ENCODE data around the gene UBALD1.
A peak's percentile ranks its signal among the peaks of the same experiment; 100 is the strongest.
"Not testable (repeated sequence)": the region's sequence is repeated elsewhere in the genome, so short reads cannot be mapped to it uniquely, and the experiment has no call there.

Gene UBALD1

DNA sequence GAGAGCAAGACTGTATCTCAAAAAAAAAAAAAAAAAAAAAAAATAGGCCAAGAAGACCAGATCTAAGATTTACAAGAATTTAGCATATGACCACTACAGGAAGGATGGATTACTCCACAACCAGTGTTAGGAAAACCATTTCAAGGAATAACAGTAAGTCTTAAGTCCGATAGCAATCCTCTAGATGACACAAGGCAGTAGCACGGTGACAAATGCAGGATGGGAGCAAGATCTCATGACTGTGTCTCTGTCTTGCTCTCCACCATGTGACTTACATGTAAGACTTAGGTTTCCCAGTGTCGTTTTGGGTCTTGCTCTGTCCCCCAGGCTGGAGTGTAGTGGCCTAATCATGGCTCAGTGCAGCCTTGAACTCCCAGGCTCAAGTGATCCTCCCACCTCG lies 30.8 kb downstream of the UBALD1 start:
- Histone ChIP-seq H3K27me3 (ENCODE audit: insufficient read depth, low read depth, severe bottlenecking) (no peaks in the 10 kb centered on the region), H3K27ac (no peak overlapping the region), H3K36me3 (no peaks in the 10 kb centered on the region), H3K4me3 (ENCODE audit: low read depth, low read length) (no peak overlapping the region), H3K9me3 (ENCODE audit: severe bottlenecking) (no peaks in the 10 kb centered on the region)
- no peak for DNase-seq
- no peak for TF ChIP-seq CTCF (IDR thresholded peaks at IDR 0.05; ENCODE audit: low read depth, low read length)

GRCh38 chr16:4580250-4580649 lies 34.4 kb downstream of the UBALD1 start:
- Histone ChIP-seq H3K4me3 (ENCODE audit: low read depth, low read length) (no peak overlapping the region), H3K9me3 (ENCODE audit: severe bottlenecking) (no peaks in the 10 kb centered on the region), H3K36me3 (no peaks in the 10 kb centered on the region), H3K27ac (no peak overlapping the region), H3K27me3 (ENCODE audit: insufficient read depth, low read depth, severe bottlenecking) (no peaks in the 10 kb centered on the region)
- DNase-seq, result no peak
- no peak for TF ChIP-seq CTCF (IDR thresholded peaks at IDR 0.05; ENCODE audit: low read depth, low read length)

- TF ChIP-seq CTCF (IDR thresholded peaks at IDR 0.05; ENCODE audit: low read depth, low read length), result no peak
- Histone ChIP-seq H3K27ac (no peak overlapping the region), H3K36me3 (no peaks in the 10 kb centered on the region), H3K4me3 (ENCODE audit: low read depth, low read length) (no peak overlapping the region), H3K9me3 (ENCODE audit: severe bottlenecking) (no peaks in the 10 kb centered on the region), H3K27me3 (ENCODE audit: insufficient read depth, low read depth, severe bottlenecking) (no peaks in the 10 kb centered on the region)
- no peak for DNase-seq
These were observed 35.6 kb downstream of the UBALD1 start for GRCh38 chr16:4578961-4579530.

GRCh38 chr16:4576008-4576407 lies 38.7 kb downstream of the UBALD1 start:
- no peak overlapping the region for H3K4me3 ChIP-seq (ENCODE audit: low read depth, low read length)
- H3K27ac ChIP-seq, result no peak overlapping the region
- H3K36me3 ChIP-seq, result no peaks in the 10 kb centered on the region
- no peak for TF ChIP-seq CTCF (IDR thresholded peaks at IDR 0.05; ENCODE audit: low read depth, low read length)
- H3K9me3 ChIP-seq (ENCODE audit: severe bottlenecking), result no peaks in the 10 kb centered on the region
- DNase-seq, result no peak
- no peaks in the 10 kb centered on the region for H3K27me3 ChIP-seq (ENCODE audit: insufficient read depth, low read depth, severe bottlenecking)

GRCh38 chr16:4574919-4575705 lies 39.6 kb downstream of the UBALD1 start:
- no peaks in the 10 kb centered on the region for H3K9me3 ChIP-seq (ENCODE audit: severe bottlenecking)
- peak; percentile 39 for DNase-seq
- no peak overlapping the region for H3K4me3 ChIP-seq (ENCODE audit: low read depth, low read length)
- H3K36me3 ChIP-seq, result no peaks in the 10 kb centered on the region
- peak; percentile 59 for TF ChIP-seq CTCF (IDR thresholded peaks at IDR 0.05; ENCODE audit: low read depth, low read length)
- no peaks in the 10 kb centered on the region for H3K27me3 ChIP-seq (ENCODE audit: insufficient read depth, low read depth, severe bottlenecking)
- H3K27ac ChIP-seq, result no peak overlapping the region

GRCh38 chr16:4573926-4574325 lies 40.8 kb downstream of the UBALD1 start:
- H3K27ac ChIP-seq; DNase-seq; H3K36me3 ChIP-seq; H3K4me3 ChIP-seq (ENCODE audit: low read depth, low read length); H3K9me3 ChIP-seq (ENCODE audit: severe bottlenecking); H3K27me3 ChIP-seq (ENCODE audit: insufficient read depth, low read depth, severe bottlenecking): not testable (repeated sequence)
